Panc1 (cell line): Measurements from ENCODE around the gene BAHCC1.

ENCODE experiments used
- POLR2AphosphoS5 ChIP-seq: IDR thresholded peaks from 2 replicates; pipeline ENCODE4 v1.6.1; 2012; ENCODE audit warnings: mild to moderate bottlenecking, low read depth, low read length, moderate library complexity
- SIN3A ChIP-seq: IDR thresholded peaks from 2 replicates; pipeline ENCODE4 v1.6.1; 2012; ENCODE audit warnings: low read depth, mild to moderate bottlenecking, low read length, moderate library complexity, borderline replicate concordance; ENCODE audit not compliant: insufficient read depth
- TF ChIP-seq, protein P1 (sequence below): fragments of 450-650 bp; IDR thresholded peaks from 2 replicates; pipeline ENCODE4 v1.5.1; 2017; ENCODE audit warnings: mild to moderate bottlenecking

DNA sequence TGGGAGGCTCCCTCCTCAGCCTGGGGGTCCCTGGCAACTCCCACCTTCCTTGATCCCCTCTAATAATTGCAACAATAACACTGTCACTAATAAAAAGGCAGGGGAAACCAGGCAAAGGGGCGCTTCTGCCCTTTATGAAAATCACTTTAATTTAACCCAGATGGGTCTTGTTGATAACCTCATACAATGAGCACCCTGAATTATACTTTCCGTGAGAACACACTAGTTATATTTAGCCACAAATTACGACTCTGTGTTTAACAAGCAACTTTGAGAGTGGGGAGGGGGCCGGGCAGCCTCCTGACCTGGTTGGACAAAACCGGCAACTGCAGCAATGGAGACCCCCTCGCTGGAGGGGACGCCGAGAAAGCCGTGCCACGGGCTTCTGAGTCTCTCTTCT is 5.7 kb upstream of the BAHCC1 start:
- TF ChIP-seq POLR2AphosphoS5 (no peak; the same call in 1 of the 2 replicates), SIN3A (no peak)
- TF ChIP-seq, protein P1, sequence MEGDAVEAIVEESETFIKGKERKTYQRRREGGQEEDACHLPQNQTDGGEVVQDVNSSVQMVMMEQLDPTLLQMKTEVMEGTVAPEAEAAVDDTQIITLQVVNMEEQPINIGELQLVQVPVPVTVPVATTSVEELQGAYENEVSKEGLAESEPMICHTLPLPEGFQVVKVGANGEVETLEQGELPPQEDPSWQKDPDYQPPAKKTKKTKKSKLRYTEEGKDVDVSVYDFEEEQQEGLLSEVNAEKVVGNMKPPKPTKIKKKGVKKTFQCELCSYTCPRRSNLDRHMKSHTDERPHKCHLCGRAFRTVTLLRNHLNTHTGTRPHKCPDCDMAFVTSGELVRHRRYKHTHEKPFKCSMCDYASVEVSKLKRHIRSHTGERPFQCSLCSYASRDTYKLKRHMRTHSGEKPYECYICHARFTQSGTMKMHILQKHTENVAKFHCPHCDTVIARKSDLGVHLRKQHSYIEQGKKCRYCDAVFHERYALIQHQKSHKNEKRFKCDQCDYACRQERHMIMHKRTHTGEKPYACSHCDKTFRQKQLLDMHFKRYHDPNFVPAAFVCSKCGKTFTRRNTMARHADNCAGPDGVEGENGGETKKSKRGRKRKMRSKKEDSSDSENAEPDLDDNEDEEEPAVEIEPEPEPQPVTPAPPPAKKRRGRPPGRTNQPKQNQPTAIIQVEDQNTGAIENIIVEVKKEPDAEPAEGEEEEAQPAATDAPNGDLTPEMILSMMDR: no peak
